ENCODE measurements around the gene TMEM185B.
"Not testable (repeated sequence)": the region's sequence is repeated elsewhere in the genome, so short reads cannot be mapped to it uniquely, and the experiment has no call there.

Gene TMEM185B

DNA sequence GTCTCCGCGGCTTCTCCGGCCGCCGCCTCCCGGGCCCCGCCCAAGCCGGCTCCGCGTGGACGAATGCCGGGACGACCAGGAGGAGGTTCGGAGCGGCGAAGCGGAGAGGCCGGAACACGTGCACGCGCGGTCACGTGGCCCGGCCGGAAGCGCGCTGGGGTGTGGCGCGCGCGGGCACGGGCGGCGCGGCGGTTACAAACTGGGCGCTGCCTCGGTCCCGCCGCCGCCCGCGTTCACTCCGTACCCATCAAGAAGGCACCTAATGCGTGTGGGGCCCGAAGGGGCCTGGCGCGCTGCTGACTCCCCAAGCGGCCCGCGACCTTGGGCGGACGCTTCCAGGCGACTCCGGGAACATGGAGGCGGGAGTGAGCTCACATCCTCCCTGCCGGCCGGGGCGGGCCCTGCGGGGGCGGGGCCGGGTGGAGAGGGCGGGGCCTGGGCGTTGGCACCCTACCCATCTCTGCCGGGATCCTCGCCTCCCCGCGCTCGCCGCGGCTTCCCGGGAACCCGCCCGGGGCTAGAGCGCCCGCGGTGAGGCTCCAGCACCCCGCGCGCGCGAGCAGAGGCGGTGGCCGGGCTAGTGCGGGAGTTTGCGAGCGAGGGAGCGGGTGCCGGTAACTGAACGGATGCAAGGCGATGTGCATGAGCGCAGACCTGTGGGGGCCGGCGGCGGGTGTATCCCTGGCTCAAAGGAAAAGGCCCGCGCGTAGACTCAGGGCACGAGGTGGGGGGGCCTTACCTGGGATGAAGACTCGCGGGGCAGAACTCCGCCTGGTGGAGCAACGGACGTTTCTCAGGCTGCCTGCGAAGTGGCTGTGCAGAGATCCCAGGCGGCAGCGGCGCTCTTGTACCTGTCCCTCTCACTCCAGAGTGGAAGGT, at the start of gene TMEM185B:
Gene TMEM185B (minus strand): TSS at position 367 of the 879 bp plus-strand sequence. CDS start 424 bp downstream, outside the sequence.
- DNase-seq (ENCODE audit: low spot score), result peak; percentile 92

DNA sequence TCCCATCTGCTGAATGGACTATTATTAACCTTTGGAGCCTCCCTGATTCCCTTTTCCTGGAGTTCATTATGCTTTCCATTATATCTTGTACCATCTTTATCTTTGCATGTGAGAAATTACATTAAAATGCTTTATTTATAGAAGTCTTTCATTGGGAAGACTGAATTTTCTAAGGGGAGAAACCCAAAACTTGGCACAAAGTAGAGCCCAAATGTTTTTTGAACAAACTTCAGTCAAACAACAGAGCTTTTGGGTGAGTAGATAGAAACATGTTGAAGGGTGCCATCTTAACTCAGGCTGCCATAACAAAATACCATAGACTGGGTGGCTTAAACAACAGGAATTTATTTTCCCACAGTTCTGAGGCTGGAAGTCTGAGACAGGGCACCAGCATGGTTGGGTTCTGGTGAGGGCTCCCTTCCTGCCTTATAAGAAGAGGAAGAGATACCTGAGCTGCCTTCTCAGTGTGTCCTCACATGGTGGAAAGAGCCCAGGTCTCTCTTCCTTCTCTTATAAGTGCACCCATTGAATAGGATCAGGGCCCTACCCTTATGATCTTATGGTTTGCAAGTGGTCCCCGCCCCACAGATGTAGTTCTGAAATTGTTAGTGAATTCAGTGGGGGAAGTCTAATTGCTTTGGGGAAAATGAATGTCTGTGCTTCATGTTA, 48.6 kb upstream of the TMEM185B start:
- no peak for DNase-seq (ENCODE audit: low spot score)

- DNase-seq (ENCODE audit: low spot score), result no peak
Observed at GRCh38 chr2:120269816-120270215, 46.6 kb upstream of the TMEM185B start.

DNA sequence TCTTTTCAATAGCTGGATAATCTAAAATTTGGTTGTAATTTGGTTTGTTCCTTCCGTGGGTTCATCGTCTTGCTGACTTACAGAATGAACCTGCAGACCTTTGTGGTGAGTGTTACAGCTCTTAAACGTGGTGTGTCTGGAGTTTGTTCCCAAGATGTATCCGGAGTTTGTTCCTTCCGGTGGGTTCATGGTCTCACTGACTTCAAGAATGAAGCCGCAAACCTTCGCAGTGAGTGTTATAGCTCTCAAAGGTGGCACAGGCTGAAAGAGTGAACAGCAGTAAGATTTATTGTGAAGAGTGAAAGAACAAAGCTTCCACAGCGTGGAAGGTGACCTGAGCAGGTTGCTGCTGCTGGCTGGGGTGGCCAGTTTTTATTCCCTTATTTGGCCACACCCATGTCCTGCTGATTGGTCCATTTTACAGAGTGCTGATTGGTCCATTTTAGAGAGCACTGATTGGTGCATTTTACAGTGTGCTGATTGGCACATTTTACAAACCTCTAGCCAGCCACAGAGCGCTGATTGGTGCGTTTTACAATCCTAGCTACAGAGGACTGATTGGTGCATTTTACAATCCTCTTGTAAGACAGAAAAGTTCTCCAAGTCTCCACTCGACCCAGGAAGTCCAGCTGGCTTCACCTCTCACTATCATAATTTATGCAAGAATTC, 46.0 kb upstream of the TMEM185B start:
- DNase-seq (ENCODE audit: low spot score), result no peak

- no peak for DNase-seq (ENCODE audit: low spot score)
Observed at GRCh38 chr2:120267348-120267747, 44.1 kb upstream of the TMEM185B start.

GRCh38 chr2:120265006-120265405, 41.8 kb upstream of the TMEM185B start:
- DNase-seq (ENCODE audit: low spot score), result no peak

- DNase-seq (ENCODE audit: low spot score), result no peak
Observed at GRCh38 chr2:120262761-120263428, 39.7 kb upstream of the TMEM185B start.

DNA sequence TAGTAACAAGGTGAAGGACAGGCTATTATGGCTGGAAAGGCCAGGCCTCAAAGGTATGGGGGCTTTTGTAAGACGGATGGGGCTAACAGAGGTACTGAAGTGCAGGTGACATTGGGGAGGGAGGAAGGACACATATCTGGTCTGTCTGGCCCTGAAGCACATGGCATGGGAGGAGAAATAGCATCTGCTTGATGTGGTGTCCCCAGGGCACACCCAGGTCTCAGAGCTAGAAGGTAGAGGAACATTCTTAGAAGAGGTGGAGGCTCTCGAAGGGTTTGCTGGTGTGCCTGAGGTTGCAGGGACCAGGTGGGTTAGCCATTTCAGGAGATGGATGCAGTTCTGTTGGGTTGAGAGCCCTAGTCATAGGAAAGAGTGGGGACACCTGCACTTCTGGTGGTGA, 39.0 kb upstream of the TMEM185B start:
- DNase-seq (ENCODE audit: low spot score), result no peak

GRCh38 chr2:120261387-120262006, 38.3 kb upstream of the TMEM185B start:
- DNase-seq (ENCODE audit: low spot score), result peak; percentile 72

DNA sequence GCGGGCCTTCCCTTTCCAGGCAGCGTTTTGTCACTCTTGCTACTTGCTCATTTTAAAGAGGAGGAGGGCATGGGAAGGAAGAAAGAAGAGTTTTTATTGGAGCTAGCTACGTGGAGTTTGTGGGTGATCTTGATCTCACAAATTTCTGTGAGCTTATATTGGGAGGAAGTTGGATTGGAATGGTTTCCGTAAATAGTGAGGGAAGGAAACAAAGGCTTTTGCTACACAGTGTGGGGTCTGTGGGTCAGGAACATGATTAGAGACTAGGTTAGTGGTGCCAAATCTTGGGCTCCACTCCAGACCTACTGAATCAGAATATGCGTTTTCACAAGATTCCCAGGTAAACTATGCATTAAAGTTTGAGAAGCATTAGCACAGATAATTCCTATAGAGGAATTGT, 37.5 kb upstream of the TMEM185B start:
- no peak for DNase-seq (ENCODE audit: low spot score)

DNA sequence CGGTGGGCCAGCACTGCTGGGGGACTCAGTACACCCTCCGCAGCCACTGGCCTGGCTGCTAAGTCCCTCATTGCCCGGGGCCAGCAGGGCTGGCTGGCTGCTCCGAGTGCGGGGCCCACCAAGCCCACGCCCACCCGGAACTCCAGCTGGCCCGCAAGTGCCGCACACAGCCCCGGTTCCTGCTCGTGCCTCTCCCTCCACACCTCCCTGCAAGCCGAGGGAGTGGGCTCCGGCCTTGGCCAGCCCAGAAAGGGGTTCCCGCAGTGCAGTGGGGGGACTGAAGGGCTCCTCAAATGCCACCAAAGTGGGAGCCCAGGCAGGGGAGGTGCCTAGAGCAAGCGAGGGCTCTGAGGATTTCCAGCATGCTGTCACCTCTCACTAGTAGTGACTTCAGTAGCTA, 36.7 kb upstream of the TMEM185B start:
- DNase-seq (ENCODE audit: low spot score), result not testable (repeated sequence)

- DNase-seq (ENCODE audit: low spot score), result no peak
Observed at GRCh38 chr2:120258196-120258595, 35.0 kb upstream of the TMEM185B start.

GRCh38 chr2:120257522-120257921, 34.3 kb upstream of the TMEM185B start:
- DNase-seq (ENCODE audit: low spot score), result no peak

- DNase-seq (ENCODE audit: low spot score), result no peak
Observed at GRCh38 chr2:120256651-120257000, 33.4 kb upstream of the TMEM185B start.

DNA sequence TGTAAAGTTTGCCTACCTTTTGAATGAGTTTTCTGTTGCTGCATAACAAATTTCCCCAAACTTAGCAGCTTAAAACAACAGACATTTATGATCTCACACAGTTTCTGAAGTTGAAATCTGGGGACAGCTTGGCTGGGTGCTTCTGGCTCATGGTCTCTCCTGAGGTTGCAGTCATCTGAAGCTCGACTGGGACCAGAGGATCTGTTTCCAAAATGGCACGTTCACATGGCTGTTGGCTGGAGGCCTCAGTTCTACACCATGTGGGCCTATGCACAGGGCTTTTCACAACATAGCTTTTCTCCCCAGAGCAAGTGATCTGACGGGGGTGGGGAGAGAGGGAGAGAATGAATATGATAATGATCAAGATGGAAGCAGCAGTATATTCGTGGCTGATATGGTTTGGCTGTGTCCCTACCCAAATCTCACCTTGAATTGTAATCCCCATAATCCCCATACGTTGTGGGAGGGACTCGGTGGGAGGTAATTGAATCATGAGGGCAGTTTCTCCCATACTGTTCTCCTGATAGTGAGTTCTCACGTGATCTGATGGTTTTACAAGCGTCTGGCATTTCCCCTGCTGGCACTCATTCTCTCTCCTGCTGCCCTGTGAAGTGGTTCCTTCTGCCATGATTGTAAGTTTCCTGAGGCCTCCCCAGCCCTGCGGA, 32.9 kb upstream of the TMEM185B start:
- DNase-seq (ENCODE audit: low spot score), result no peak

DNA sequence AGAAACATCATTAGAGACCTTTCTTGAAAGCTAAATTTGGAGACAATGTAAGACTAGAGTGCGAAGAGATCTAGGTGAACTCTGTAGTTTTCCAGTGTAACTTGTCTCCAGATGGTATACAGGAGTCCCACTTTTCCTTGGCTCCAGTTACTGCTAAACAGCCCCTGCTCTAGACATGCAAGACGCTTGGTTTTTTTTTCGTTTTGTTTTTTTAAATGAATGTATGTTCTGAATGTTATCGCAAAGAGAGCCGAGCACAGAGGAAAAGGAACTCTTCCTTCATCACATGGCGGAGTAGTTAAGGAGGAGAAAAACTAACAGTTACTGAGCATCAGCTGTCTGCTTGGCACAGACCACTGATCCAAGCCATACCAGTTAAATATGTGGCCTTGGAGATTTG, 31.9 kb upstream of the TMEM185B start:
- DNase-seq (ENCODE audit: low spot score), result no peak

DNA sequence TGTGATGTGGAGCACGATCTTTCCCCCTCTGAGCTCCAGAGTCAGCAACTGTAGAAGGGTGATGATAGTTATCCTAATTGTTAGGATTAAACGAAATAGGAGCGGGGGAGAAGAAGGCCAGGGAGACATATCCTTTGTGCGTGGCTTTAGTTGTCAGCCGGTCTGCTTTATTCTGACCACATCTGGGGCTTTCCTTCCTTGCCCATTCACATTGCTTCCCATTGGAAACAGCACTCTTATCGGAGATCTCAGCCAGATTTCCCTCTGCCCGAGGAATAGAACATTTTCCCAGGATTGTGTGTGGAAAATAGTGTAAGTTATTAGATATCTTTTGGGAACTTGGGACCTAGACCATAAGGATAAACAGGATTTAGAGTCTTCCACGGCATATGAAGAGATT, 31.0 kb upstream of the TMEM185B start:
- no peak for DNase-seq (ENCODE audit: low spot score)

DNA sequence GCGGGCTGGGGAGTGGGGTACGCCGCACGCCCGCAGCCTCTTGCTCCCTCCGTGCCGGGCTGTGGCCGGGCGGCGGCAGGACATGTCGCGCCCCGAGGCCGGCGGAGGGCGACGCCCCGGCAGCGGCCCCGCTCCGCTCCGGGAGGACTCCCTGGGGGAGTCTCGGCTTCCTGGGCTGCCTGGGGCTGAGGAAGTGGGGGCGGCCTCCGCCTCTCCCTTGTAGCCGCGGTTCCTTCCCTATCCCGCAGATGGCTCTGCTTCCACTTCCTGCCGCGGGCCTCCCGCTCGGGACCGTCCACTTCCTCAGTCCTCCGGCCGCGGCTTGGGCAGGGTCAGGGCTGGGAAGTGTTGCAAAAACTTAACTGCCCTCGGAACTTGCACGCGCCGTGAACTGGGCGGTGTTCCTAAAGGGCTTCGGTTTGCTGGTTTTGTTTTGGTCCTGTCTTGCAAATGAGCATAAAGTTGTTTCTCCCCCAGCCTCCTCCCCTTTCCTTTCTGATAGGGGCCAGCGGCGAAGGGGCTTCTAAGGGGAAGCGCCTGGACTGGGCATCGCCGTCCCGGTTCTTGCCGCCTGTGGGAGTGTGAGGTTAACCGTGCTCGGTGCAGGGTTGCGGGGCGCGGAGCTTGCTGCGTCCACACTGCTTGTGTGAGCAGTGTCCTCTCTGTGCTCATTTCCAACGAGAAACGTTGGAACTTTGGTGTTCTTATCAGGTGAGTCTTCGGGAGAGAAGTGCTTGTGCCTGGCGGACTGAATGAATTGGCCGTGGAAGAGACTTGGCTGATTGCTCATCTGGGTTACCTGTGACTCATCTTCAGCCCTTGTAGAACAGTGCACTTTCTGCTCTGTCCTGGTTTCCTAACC, 30.1 kb upstream of the TMEM185B start:
- peak; percentile 58 for DNase-seq (ENCODE audit: low spot score)

- peak; percentile 99 for DNase-seq (ENCODE audit: low spot score)
Observed at GRCh38 chr2:120252225-120253020, 29.2 kb upstream of the TMEM185B start, which contains the start of gene RALB. TSS of gene RALB (plus strand) at chr2:120252852. CDS start at chr2:120278665, 25,813 bp downstream.

- DNase-seq (ENCODE audit: low spot score), result no peak
Observed at GRCh38 chr2:120251880-120252224, 28.7 kb upstream of the TMEM185B start.

Data from activated CD4-positive, alpha-beta T cell treated with anti-CD3 and anti-CD28 coated beads, Interleukin-2, Interleukin-4, amounts not matched to agents 100 ng/mL and 50 ng/mL, durations not matched to agents 16 hours and 8 hours (primary cell).